NCI-H1105 (cell line): Measurements from ENCODE around the gene LSM2.

Experiments used
- DNase-seq: peaks from one replicate; lab custom pipeline; 2025; lab: John Stamatoyannopoulos, UW

The LSM2 gene

DNA sequence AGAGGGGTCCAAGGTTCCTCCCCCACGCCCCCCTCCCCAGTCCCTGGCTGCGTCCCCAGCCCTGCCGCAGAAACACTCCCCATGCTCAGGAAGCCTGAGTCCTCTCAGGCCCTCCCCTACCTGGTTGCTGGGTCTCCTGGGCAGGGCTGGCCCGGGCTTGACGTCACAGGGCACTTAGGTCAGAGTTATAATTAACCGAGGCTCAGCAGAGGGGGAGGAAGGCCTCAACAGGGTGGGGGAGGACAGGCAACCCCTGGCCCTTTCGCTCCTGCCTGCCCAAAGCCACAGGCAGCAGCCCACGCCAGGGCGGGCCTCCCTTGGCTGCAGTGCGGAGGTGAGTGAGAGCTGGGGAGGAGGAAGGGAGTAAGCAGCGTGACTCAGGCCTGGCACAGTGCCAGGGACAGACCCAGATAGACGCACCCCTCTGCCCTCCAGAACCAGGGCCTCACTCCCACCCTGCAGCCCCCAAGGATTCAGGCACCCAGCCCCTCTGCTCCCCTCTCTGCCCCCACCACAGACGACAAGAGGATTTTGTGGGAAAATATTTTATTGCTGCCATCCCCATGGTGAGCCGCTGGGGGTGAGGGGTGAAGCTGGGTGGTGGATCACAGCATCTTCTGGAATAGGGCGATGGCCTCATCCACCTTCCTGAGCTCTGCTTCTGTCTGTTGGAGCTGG, 29.6 kb downstream of the LSM2 start, which contains the start of gene VWA7:
VWA7 (minus strand) TSS at position 340 of the 678 bp plus-strand sequence. CDS start 549 bp downstream, outside the sequence.
- peak; percentile 72 for DNase-seq

DNA sequence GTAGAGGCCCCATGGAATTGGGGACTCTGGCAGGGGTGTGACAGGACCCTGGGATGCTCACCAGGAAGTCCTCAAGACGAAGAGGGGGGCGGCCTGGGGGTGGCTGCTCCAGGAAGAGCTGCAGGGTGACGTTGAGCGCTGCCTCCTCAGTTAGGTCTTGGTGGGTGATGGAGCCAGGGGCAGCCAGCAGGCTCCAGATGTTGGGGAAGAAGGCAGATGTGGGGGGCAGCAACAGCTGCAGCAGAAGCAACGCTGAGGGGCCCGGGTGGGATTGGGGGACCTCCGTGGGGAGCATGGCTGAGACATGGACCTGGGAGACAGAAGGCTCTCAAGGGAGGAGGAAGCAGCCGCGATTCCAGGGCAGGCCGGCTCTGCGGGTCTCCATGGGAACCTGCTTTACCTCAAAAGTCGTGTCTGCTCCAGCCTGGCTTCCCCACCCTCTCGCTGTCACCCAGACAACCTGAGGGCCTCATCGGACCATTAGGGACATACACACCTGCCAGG, 30.2 kb downstream of the LSM2 start:
- DNase-seq: no peak

DNA sequence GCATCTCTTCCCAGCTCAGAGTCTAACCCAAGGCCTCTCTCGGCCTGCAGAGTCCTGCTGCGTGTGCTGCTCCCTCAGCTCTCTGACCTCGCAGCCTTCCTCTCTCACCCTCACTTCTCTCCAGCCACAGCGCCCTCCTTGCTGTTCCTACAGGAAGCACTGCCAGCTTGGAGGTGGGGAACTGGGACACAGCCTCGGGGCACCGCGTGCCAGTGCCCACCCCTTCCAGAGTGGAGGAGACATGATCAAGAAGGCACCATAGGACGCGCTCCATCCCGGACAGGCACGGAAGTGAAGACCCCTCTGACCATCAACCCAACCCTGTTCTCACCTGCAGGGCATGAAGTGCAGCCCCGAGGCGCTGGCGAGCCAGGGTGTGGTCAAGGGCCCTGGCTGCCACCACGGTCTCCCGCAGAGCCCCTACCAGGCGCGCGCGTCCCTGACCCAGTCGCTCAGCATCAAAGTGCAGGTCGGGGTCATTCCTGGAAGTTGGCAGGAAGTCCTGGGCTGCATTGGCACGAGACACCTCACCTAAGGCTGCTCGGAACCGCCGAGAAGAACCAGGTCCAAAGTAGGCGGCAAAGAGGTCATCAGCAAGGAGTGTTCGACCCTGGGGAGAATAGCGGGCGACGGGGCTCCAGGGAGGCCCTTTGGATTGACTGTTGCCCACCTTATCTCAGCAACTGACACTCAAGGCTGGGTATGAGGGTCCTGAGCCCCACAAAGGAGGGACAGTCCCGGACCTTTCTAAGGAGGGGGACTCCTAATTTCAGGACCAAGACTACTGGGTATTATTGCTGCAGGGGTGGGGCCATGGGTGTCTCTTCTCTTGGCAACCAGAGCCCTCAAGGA, 30.9 kb downstream of the LSM2 start:
- DNase-seq: no peak

DNA sequence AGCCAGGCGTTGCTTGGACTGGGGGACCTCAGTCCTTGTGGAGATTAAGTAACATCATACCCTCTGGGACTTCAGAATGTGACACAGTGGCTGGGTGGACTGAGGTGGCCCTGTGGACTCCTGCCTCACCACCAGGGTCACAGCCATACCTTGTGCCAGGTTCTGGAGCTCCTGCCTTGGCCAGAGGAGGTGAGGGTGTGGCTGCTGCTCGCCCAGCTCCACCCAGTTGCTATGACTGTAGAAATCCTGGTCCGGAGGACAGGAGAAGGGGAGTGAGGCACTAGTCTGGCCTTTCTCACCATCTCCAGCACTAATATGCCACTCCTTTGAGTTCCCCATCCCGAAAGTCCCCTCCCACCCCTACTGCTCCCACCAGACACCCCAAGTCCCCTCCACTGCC, 31.6 kb downstream of the LSM2 start:
- DNase-seq: no peak

DNA sequence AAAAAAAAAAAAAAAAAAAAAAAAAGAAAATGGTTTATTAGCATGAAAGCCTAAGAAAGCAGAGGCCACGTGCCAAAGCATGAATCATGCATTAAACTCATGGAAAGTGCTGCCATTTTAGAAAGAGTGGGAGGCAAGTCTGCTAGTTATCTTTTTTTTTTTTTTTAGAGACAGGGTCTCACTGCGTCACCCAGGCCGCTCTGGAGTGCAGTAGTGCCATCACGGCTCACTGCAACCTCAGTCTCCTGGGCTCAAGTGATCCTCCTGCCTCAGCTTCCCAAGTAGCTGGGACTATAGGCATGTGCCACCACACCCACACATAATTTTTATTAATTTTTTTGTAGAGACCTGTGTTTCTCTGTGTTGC, 34.8 kb downstream of the LSM2 start:
- DNase-seq: no peak

DNA sequence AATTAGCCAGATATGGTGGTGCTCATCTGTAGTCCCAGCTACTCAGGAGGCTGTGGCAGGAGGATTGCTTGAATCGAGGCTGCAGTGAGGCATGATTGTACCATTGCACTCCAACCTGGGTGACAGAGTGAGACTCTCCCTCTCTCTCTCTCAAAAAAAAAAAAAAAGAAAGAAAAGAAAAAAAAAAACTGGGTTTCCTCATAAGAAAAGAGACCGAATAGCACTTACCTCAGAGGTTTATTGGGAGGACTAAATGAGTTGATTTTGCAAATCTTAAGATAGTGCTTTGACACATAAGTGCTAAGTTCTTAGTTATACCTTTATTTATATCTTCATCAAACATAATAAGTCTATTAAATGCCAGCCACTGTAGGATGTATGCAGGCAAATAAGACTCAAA, 35.9 kb downstream of the LSM2 start:
- no peak for DNase-seq

DNA sequence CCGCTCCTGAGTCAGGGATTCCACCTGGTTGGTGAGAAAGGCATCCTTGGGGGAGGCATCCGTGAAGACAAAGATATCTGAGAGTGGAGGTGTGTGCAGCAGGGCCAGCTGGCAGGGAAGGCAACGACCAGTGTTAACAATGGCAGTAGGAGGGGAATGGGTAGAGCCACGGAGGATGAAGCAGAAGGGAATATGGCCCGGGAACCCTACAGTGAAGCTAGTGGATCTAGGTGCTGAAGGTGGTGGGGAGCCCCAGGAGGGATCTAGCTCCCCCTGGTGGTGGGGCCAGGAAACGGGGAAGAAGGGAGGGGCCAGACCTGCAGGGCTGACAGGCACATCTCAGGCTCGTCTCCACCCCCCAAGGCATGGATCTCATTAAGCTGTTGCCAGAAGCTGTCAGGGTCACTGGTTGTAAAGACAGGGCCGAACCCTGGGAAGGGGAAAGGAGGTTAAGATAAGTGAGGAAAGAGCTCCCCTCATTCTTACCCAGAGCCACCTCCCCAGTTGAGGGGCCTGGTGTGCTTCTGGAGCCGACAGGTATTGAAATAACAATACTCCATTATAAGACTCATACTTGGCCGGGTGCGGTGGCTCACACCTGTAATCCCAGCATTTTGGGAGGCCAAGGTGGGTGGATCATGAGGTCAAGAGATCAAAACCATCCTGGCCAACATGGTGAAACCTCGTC, 36.9 kb downstream of the LSM2 start:
- peak; percentile 53 for DNase-seq

DNA sequence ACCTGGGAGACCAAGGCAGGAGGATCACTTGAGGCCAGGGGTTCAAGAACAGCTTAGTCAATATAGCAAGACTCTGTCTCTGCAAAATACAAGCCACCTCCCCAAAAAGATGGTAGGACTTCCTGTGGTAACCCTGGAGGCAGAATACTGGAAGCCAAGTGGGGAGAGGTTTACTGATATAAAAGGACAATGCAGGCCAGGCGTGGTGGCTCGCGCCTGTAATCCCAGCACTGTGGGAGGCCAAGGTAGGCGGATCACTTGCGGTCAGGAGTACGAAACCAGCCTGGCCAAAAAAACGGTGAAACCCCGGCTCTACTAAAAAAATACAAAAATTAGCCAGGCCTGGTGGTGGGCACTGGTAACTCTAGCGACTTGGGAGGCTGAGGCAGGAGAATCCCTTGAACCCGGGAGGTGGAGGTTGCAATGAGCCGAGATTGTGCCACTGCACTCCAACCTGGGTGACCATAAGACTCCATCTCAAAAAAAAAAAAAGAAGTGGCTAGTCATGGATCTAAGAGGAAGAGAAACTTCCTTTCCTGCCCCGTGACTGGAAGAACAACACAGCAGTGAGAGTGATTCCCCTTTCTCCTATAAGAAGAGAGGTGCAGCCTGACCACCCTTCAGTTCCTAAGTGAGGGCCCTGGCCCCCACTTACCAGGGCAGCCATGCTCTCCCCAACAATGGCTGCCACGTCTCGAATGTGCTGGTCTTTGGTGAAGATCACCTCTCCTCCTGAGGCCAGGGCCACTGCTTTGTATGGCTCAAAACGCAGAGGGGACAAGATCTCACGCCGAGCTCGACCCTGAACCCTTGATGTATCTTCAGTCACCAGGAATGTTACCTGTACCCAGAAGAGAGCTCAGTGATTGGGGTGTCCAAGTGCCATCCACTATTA, 38.2 kb downstream of the LSM2 start:
- no peak for DNase-seq

DNA sequence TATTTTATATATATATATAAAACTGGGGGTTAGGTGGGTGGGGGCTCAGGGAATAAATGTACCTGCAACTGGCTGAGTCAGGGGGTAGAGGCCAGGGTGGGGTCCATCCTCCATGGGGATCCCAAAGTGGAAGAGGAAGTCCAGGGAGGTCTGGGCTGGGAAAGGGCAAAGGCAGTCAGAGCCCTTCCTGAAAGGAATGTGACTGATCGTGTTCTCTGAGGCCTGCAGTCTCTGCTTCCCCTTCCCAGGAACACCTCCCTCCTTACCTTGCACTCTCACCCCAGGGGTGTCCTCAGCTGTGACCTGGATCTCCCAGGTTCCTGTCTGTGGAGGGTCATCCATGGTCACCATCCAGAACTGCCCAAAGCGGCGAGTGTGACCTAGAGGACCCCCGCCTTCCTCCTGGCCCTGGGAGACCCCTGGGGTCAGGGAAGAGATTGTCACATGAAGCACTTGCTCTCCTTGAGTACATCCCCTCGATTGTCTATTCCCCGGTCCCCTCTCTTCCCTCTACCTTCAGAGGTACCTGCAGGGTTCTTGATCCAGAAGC, 39.6 kb downstream of the LSM2 start:
- no peak for DNase-seq

DNA sequence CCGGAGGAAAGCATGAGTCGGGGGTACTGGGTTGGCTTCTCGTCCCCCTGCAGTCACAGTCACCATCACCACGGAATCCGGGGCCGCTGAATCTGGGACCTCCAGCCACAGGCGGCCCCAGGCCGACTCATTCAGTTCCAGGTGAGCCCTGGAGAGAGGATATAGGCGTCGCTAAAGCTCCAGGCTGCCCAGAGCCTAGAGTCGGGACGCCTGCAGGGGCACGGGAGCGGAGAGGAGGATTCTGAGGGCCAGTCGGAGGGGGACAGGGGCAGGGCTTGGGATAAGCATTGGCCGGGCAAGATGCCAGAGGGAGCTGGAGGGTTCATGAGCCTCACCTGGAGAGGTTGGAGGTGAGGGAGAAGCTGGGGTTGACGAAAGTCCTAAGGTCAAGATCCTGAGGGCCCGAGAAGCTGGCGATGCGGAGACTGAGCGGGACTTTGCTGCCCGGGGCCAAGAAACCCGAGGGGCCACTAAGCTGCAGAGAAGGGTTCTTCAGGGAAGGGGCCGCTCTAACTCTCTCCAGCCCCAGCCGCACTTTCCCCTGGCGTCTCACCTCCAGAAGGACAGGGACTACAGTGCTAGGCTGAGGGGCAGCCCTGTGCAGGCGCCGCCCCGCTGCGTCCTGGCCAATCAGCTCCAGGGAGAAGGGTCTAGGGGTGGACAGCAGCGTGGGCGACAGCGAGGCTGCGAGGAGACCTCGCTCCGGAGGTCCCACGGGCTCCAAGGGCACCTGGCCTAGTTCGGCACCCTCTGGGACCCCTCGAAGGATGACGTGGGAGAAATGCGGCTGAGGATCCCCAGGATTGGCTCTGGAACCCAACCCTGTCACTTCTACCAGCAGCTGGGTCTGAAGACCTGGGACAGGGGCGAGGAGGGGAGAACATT, 40.6 kb downstream of the LSM2 start:
- no peak for DNase-seq

DNA sequence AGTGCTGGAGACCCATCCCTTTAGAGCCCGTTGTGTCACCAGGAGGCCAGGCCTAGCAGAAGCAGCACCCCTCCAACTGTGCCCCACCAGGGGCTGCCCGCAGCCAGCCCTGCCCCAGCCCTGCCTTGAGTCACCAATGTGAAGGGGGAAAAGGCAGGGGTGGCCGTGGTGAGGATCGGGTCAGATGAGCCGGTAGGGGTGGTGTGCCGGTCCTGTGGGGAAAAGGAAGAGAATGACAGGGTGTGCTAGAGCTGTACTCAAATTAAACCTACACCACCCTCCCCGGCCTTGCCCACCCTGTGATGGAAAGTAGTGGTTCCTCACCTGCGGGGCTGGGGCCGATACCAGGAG, 41.2 kb downstream of the LSM2 start:
- no peak for DNase-seq

DNA sequence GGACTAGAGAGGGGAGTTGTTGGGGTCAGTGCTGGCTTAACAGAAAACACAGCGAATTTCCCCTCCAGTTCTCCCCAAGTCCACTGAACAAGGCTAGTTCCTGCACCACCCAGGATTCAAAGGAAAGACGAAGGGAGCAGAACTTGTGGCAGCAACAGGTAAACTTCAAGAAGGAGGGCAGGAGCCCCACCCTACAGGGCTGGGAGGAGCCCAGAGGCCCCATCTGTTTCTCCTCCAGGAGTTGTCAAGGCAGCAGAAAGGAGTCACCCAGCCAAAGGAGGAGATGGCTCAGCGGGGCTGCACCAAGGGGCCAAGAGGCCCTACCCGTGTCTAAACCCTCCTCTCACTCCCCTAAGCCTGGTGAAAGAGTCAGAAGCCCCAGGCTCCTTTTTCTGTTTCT, 42.6 kb downstream of the LSM2 start:
- no peak for DNase-seq

DNA sequence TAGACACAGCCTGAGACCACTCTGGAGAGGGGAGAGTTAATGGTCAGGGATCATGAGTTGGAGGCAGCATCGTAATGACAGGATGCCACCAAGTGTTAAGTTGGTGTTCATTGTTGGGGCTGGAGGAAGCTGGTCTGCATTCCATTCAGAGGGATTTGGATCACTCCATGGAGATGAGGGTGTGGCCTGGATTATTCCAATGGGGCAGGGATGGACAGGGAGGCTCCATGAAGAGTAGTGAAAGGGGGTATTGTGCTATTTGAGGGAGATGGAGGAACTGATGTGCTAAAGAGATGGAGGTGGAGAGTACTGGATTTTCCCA, 43.2 kb downstream of the LSM2 start:
- no peak for DNase-seq

DNA sequence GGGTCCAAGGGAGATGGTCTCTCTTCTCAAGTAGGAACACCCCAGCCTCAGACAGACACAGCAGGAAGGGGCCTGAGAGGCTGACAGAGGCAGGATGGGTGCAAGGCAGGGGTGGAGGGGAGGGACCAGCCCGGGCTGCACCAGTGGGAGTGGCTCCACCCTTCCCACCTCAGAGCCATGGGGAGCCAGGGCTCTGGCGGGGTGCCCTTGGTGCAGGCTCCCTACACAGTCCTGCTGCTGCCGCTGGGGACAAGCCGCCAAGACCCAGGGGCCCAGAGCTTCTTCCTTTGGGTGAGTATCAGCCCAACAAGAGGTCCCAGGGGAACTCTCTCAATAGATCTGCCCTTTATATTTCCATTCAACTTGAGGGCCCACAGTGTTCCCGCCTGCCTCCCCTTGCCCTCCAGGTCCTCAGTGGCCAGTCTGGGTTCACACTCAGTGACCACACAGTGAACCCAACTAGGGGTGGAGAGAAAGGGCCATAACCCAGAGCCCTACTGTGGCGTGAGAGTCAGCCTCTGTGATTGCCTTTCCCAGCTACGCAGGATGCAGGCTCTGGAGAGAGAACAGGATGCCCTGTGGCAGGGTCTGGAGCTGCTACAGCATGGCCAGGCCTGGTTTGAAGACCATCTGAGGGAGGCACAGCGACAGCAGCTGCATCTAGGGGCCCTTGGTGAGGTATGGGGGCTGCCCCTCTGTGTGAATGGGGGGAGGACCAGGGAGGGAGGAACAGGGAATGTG, 43.7 kb downstream of the LSM2 start:
- DNase-seq: no peak

DNA sequence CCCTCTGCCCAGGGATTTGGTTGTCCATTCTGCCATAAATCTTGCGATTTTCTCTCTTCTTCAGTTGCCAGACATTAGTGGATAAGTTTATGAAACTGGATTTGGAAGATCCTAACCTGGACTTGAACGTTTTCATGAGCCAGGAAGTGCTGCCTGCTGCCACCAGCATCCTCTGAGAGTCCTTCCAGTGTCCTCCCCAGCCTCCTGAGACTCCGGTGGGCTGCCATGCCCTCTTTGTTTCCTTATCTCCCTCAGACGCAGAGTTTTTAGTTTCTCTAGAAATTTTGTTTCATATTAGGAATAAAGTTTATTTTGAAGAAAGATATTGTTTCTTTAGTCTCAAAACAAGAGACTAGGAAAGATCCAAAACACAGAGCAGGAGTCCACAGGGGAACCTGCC, 44.4 kb downstream of the LSM2 start, which contains the start of gene SAPCD1:
SAPCD1 (plus strand) TSS at position 301 of the 400 bp plus-strand sequence. CDS start 399 bp downstream, outside the sequence.
- DNase-seq: no peak

DNA sequence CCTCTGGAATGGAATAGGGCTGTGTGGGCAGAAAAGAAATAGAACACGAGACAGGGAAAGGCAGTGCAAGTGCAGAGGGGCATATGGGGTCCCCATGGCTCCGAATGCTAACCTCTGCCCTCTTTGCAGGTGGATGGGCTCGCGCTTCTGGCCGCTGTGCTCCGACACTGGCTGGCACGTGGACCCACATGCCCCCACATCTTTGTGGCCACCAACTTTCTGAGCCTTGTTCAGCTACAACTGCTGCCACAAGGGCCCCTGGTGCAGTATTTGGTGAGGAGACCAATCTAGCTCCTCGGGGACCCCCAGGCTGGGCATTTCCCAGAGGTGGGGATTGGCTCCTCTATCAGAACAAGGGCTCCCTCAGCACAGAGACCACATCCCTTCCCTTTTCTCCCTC, 45.4 kb downstream of the LSM2 start:
- no peak for DNase-seq

DNA sequence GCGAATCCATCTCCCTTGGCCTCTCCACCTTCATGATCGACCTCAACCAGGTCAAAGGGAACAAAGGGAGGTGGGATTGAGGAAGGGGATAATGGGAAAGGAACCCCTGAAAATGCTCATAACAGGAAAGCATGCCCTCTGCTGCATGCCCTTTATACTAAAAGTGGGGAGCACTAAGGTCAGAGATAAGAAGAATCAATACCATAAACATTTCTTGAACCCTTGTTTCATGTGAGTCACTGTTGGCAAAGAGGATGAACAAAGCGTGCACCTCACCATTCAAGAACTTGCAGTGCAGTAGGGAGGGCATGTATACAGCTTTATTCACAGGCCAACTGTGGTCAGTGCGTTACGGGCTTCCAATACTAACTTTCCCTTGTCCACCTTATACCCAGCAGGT, 46.0 kb downstream of the LSM2 start:
- DNase-seq: no peak

DNA sequence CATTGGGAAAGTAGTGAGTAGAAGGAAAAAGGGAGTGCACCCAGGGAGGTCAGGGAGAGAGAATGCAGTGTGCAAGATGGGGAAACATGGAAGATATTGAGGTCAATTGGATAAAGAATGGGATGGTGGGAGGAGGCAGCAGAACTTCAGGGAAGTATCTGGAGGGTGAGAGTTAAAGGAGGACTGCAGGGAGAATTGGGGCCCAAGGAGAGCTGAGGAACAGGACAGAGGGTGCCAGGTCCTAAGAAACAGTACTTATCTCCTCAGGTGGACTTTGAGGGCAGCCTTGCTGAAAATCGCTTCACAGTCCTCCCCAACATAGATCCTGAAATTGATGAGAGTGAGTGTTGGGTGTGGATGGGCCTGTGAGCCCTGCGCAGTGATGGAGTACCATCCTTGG, 48.5 kb downstream of the LSM2 start:
- no peak for DNase-seq

DNA sequence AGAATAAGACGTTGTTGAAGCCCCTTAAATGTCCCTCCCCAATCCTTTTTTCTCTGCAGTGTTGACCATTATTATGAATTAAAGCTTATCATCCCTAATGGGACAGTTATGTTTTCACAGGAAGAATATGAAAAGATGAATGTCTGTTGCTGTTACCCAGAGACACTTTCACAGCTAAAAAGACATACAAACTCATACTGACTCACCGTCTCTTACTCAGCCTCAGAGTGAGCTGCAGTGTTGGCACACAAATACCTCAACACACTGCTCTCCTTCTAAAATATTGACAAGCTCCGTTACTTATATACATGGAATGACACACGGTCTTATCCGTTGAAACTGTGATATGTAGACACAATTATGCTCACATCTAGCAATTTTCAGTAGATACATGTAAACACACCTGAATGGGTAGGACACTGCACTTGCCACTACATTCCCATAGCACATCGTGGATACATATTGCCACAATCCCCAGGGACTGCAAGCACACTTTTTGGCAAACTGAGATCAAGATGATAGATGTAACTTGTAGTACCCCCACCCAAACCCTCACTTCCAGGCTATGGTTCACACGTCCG, 53.9 kb downstream of the LSM2 start:
- DNase-seq: no peak
